K562 (cell line): ENCODE data around the gene ERCC1. TPM values are rescaled to one million over a fixed set of nuclear protein-coding genes. Genes with fewer than 3 reads are reported as not detected.

Experiments
- ATF7 ChIP-seq: fragments of 450-650 bp; IDR thresholded peaks from 2 replicates; pipeline ENCODE4 v1.7.1; 2014; ENCODE audit warnings: mild to moderate bottlenecking, moderate library complexity
- CAMTA2 ChIP-seq: fragments of 250-450 bp; sonication (Bioruptor Pico); conservative IDR thresholded peaks from 2 replicates; pipeline ENCODE4 v1.5.1; 2022
- CHD4 ChIP-seq: fragments of 200-600 bp; sonication (generic); IDR thresholded peaks from 3 replicates; pipeline ENCODE4 v1.6.1; 2012; ENCODE audit warnings: low read depth, mild to moderate bottlenecking, mixed read lengths, low read length, inconsistent platforms; ENCODE audit not compliant: insufficient read depth, insufficient replicate concordance, poor library complexity, severe bottlenecking
- CREB1 ChIP-seq, 2 experiments: sonication (generic) in 1 of 2; formaldehyde crosslinking in 1 of 2; IDR thresholded peaks; 2 replicates each; pipeline versions ENCODE4 v1.6.1 to v1.8.0; 2012 to 2022; ENCODE audit warnings: inconsistent platforms in 1 of 2, mild to moderate bottlenecking in 1 of 2, missing genetic modification reagents in 1 of 2, moderate library complexity in 1 of 2
- ELF4 ChIP-seq: fragments of 450-650 bp; formaldehyde crosslinking; IDR thresholded peaks from 2 replicates; pipeline ENCODE4 v1.4.0; 2022; ENCODE audit warnings: missing genetic modification characterization
- ESRRB ChIP-seq: fragments of 250-450 bp; sonication (Bioruptor Pico); IDR thresholded peaks from 2 replicates; pipeline ENCODE4 v1.5.0; 2020; ENCODE audit warnings: mild to moderate bottlenecking, moderate library complexity, borderline replicate concordance
- FOXP4 ChIP-seq: sonication (generic); formaldehyde crosslinking; IDR thresholded peaks from 2 replicates; pipeline ENCODE4 v1.8.0; 2022; ENCODE audit warnings: mild to moderate bottlenecking, missing genetic modification reagents, borderline replicate concordance
- HBP1 ChIP-seq: fragments of 450-650 bp; formaldehyde crosslinking; IDR thresholded peaks from 2 replicates; pipeline ENCODE4 v1.4.0; 2022; ENCODE audit warnings: missing genetic modification characterization
- HINFP ChIP-seq: fragments of 450-650 bp; conservative IDR thresholded peaks from 2 replicates; pipeline ENCODE4 v1.6.1; 2016; ENCODE audit warnings: missing genetic modification characterization, low read depth, mild to moderate bottlenecking, control low read depth, missing compliant biosample characterization
- IFI16 ChIP-seq: fragments of 250-450 bp; sonication (Bioruptor Pico); IDR thresholded peaks from 2 replicates; pipeline ENCODE4 v2.1.2; 2022; ENCODE audit warnings: mild to moderate bottlenecking, inconsistent platforms
- MXI1 ChIP-seq: IDR thresholded peaks from 2 replicates; pipeline ENCODE4 v1.6.1; 2011; ENCODE audit warnings: low read depth, mild to moderate bottlenecking, improper control_type of control experiment, low read length
- NR1H2 ChIP-seq: sonication (generic); formaldehyde crosslinking; IDR thresholded peaks from 2 replicates; pipeline ENCODE4 v1.4.0; 2020; ENCODE audit warnings: mild to moderate bottlenecking, missing genetic modification reagents
- PML ChIP-seq: IDR thresholded peaks from 2 replicates; pipeline ENCODE4 v1.6.1; 2012; ENCODE audit warnings: low read length, inconsistent platforms
- RBFOX2 ChIP-seq: fragments of 200-400 bp; formaldehyde crosslinking; IDR thresholded peaks from 2 replicates; pipeline ENCODE4 v1.6.1; 2017; ENCODE audit warnings: low read depth, mild to moderate bottlenecking, low read length, moderate library complexity
- RBM22 ChIP-seq: fragments of 200-400 bp; formaldehyde crosslinking; IDR thresholded peaks from 2 replicates; pipeline ENCODE4 v1.6.1; 2018; ENCODE audit warnings: low read length, low read depth; ENCODE audit not compliant: poor library complexity, severe bottlenecking
- ZNF717 ChIP-seq: fragments of 250-450 bp; sonication (Bioruptor Pico); IDR thresholded peaks from 2 replicates; pipeline ENCODE4 v1.5.0; 2021
- polyA plus RNA-seq, 8 experiments: library from polyadenylated mRNA; depleted of rRNA in 4 of 8; stranded (reverse) in 5 of 8; unstranded in 3 of 8; fragments of >200 nt; fragmentation: Nextera tagmentation in 2 of 8; fragmentation: Illumina TruSeq in 1 of 8; extraction: Ambion mirVana in 2 of 8; extraction: Trizol in 1 of 8; gene quantifications; 2 replicates each; pipeline versions ENCODE4 v1.2.1 to v1.2.3, GENCODE V29; 2011 to 2014; ENCODE audit warnings: inconsistent platforms in 1 of 8, missing spikeins in 1 of 8
- total RNA-seq, 7 experiments: library from RNA; depleted of rRNA in 6 of 7; stranded (reverse); fragments of >200 nt in 6 of 7; fragmentation: Illumina TruSeq in 2 of 7; extraction: Trizol in 2 of 7; gene quantifications; 2 replicates each; pipeline versions ENCODE4 v1.2.1 to v1.2.3, GENCODE V29; 2011 to 2021; ENCODE audit warnings: low replicate concordance in 1 of 7
- TF ChIP-seq, protein P1 (sequence below): IDR thresholded peaks from 3 replicates; pipeline ENCODE4 v1.6.1; 2011; ENCODE audit warnings: borderline replicate concordance, mild to moderate bottlenecking; ENCODE audit not compliant: insufficient read length, insufficient read depth
- TF ChIP-seq, protein P2 (sequence below): fragments of 450-650 bp; formaldehyde crosslinking; IDR thresholded peaks from 2 replicates; pipeline ENCODE4 v1.4.0; 2020; ENCODE audit warnings: mild to moderate bottlenecking, moderate library complexity

The ERCC1 gene
- total and polyA plus RNA-seq, 9 of the 15 experiments (the other 6 are each of a cell fraction or from before 2014, with no cell fraction given) = 9.3 to 92.6 (median 60.0) TPM

GRCh38 chr19:45469132-45469944, 45.6 kb upstream of the ERCC1 start (continued):
- TF ChIP-seq, protein P1, sequence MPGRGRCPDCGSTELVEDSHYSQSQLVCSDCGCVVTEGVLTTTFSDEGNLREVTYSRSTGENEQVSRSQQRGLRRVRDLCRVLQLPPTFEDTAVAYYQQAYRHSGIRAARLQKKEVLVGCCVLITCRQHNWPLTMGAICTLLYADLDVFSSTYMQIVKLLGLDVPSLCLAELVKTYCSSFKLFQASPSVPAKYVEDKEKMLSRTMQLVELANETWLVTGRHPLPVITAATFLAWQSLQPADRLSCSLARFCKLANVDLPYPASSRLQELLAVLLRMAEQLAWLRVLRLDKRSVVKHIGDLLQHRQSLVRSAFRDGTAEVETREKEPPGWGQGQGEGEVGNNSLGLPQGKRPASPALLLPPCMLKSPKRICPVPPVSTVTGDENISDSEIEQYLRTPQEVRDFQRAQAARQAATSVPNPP = no peak
- no peak; the same call in 1 of the 2 replicates for TF ChIP-seq PML
- TF ChIP-seq CREB1 (IDR thresholded peaks at IDR 0.05) = peak; percentile 93
- peak; percentile 92 for TF ChIP-seq CREB1 (CRISPR knock-in tag; IDR thresholded peaks at IDR 0.05)
- TF ChIP-seq, protein P2, sequence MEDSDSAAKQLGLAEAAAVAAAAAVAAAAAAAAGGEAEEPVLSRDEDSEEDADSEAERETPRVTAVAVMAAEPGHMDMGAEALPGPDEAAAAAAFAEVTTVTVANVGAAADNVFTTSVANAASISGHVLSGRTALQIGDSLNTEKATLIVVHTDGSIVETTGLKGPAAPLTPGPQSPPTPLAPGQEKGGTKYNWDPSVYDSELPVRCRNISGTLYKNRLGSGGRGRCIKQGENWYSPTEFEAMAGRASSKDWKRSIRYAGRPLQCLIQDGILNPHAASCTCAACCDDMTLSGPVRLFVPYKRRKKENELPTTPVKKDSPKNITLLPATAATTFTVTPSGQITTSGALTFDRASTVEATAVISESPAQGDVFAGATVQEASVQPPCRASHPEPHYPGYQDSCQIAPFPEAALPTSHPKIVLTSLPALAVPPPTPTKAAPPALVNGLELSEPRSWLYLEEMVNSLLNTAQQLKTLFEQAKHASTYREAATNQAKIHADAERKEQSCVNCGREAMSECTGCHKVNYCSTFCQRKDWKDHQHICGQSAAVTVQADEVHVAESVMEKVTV (CRISPR knock-in tag) = no peak
- TF ChIP-seq ELF4 (CRISPR knock-in tag) = 0 out of 2 replicates have a peak, but pooled peaks have one; percentile 47
- peak; percentile 94 for TF ChIP-seq HINFP (tag)
- 0 out of 2 replicates have a peak, but pooled peaks have one; percentile 75 for TF ChIP-seq NR1H2
- peak; percentile 58; the same call in 1 of the 2 replicates for TF ChIP-seq MXI1
- no peak for TF ChIP-seq CAMTA2 (CRISPR knock-in tag)
- no peak for TF ChIP-seq ZNF717 (CRISPR knock-in tag)
- TF ChIP-seq IFI16 = no peak
- TF ChIP-seq HBP1 (CRISPR knock-in tag) = 0 out of 2 replicates have a peak, but pooled peaks have one; percentile 32
- no peak for TF ChIP-seq CHD4
- peak; percentile 90 for TF ChIP-seq RBFOX2
- TF ChIP-seq ATF7 = peak; percentile 82; the same call in 1 of the 2 replicates
- TF ChIP-seq RBM22 = peak; percentile 69
- TF ChIP-seq FOXP4 (CRISPR knock-in tag) = peak; percentile 66; the same call in 1 of the 2 replicates
- no peak for TF ChIP-seq ESRRB (CRISPR knock-in tag)
